DND-41 (cell line): Measurements from ENCODE around the gene CFAP92.

ENCODE experiments used
- ATAC-seq: fragments of 200-7000 bp; cut with Tn5 transposase; 3 replicates; pipeline ENCODE4 v1.9.1; 2021; ENCODE audit warnings: low read depth; ENCODE audit not compliant: insufficient read depth
- DNase-seq: peaks from one replicate; pipeline ENCODE4 v3.0.0-alpha.2; 2020
- H2AFZ ChIP-seq: 2 replicates; pipeline ENCODE4 v1.6.0; 2012; ENCODE audit warnings: low read depth, low read length
- H3K27ac ChIP-seq: 2 replicates; pipeline ENCODE4 v1.5.1; 2012; ENCODE audit warnings: low read length, inconsistent platforms
- H3K27me3 ChIP-seq: fragments of 200-600 bp; sonication (generic); 2 replicates; pipeline ENCODE4 v1.6.0; 2012; ENCODE audit warnings: low read length, mild to moderate bottlenecking, inconsistent platforms; ENCODE audit not compliant: insufficient read depth, poor library complexity
- H3K36me3 ChIP-seq: 2 replicates; pipeline ENCODE4 v1.5.1; 2012; ENCODE audit warnings: low read length, inconsistent platforms; ENCODE audit not compliant: insufficient read depth
- H3K4me1 ChIP-seq: 2 replicates; pipeline ENCODE4 v1.5.1; 2012; ENCODE audit warnings: mild to moderate bottlenecking, low read length; ENCODE audit not compliant: insufficient read depth
- H3K4me2 ChIP-seq: 2 replicates; pipeline ENCODE4 v1.6.0; 2012; ENCODE audit warnings: mild to moderate bottlenecking, moderate library complexity, low read length, inconsistent platforms; ENCODE audit not compliant: insufficient read depth
- H3K4me3 ChIP-seq, 2 experiments: fragments of 200-600 bp in 1 of 2; shearing (Covaris generic) in 1 of 2; 2 replicates each; pipeline ENCODE4 v1.5.1; 2012 to 2016; ENCODE audit warnings: inconsistent platforms in 2 of 2, low read length in 2 of 2, mild to moderate bottlenecking in 2 of 2, low read depth in 1 of 2, moderate library complexity in 1 of 2
- H3K79me2 ChIP-seq: 2 replicates; pipeline ENCODE4 v1.6.0; 2012; ENCODE audit warnings: low read length, inconsistent platforms; ENCODE audit not compliant: insufficient read depth
- H3K9ac ChIP-seq: 2 replicates; pipeline ENCODE4 v1.6.0; 2012; ENCODE audit warnings: low read depth, mild to moderate bottlenecking, inconsistent platforms, low read length, moderate library complexity
- H3K9me3 ChIP-seq: 2 replicates; pipeline ENCODE4 v1.5.1; 2012; ENCODE audit warnings: low read length, moderate library complexity, mild to moderate bottlenecking, inconsistent platforms; ENCODE audit not compliant: insufficient read depth, severe bottlenecking
- H4K20me1 ChIP-seq: 2 replicates; pipeline ENCODE4 v1.6.0; 2012; ENCODE audit warnings: low read length; ENCODE audit not compliant: insufficient read depth
- CTCF ChIP-seq: IDR thresholded peaks from 2 replicates; pipeline ENCODE4 v1.5.1; 2012; ENCODE audit warnings: borderline replicate concordance, low read length, moderate library complexity, mild to moderate bottlenecking; ENCODE audit not compliant: poor library complexity, severe bottlenecking; ENCODE audit errors: extremely low read depth
- EZH2 ChIP-seq: IDR thresholded peaks from 3 replicates; pipeline ENCODE4 v1.6.1; 2012; ENCODE audit warnings: borderline replicate concordance, low read depth, mild to moderate bottlenecking, moderate library complexity, low read length, inconsistent platforms; ENCODE audit not compliant: severe bottlenecking

CFAP92 gene

GRCh38 chr3:128908951-128909350 is 84.9 kb downstream of the CFAP92 start:
- Histone ChIP-seq H3K9me3 (no peaks in the 10 kb centered on the region), H4K20me1 (peaks cover 5% of the 10 kb centered on the region; the same call in 1 of the 2 replicates), H3K36me3 (peaks cover 100% of the 10 kb centered on the region), H3K27ac (no peak overlapping the region), H3K9ac (no peak overlapping the region), H3K4me3 (no peak overlapping the region), H3K79me2 (no peaks in the 10 kb centered on the region), H3K4me2 (no peak overlapping the region), H2AFZ (no peak overlapping the region), H3K4me1 (no peaks in the 10 kb centered on the region), H3K27me3 (no peaks in the 10 kb centered on the region)
- ATAC-seq = no peak
- no peak for TF ChIP-seq CTCF
- TF ChIP-seq EZH2 = no peak
- no peak for DNase-seq

GRCh38 chr3:128907706-128908445 is 86.0 kb downstream of the CFAP92 start:
- Histone ChIP-seq H3K4me2 (no peak overlapping the region), H3K79me2 (no peaks in the 10 kb centered on the region), H3K4me3 (no peak overlapping the region), H3K36me3 (peaks cover 100% of the 10 kb centered on the region), H2AFZ (no peak overlapping the region), H3K9ac (no peak overlapping the region), H3K27ac (no peak overlapping the region), H3K4me1 (no peaks in the 10 kb centered on the region), H3K27me3 (no peaks in the 10 kb centered on the region), H3K9me3 (no peaks in the 10 kb centered on the region), H4K20me1 (peaks cover 7% of the 10 kb centered on the region)
- no peak for DNase-seq
- TF ChIP-seq CTCF (no peak), EZH2 (no peak)
- no peak for ATAC-seq

DNA sequence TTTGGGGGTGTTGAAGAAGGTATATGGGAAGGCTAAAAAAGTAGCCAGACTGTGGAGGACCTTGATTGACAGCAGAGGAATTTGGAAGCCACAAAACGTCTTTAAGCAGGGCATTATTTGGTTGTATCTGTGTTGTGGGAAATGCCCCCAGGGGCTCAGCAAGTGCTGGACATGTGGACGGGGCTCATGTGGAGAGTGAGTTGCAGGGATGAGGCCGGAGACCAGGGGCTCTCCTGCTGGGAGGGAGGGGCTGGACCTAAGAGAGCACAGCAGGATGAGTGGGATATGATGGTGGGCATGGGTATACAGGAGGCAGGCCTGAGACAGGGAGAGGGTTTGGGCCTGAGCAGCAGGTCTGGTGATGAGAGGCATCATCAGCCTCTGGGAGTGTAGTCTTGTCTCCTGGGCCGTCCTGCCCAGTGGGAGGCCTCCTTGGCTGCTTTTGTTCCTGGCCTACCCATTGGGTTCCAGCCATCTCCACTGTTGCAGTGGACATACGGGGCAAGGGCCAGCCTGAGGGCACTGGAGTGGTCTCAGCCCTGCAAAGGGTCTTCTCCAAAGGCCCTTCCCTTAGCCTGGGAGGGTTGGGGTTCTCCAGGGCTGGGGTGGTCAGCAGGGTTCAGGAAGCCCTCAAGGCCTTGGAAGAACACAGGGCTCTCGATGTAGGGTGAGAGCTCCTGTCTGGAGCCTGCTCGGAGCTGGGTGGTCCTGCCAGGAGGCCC is 86.9 kb downstream of the CFAP92 start:
- H3K9me3 ChIP-seq = no peaks in the 10 kb centered on the region
- H3K36me3 ChIP-seq = peaks cover 100% of the 10 kb centered on the region
- TF ChIP-seq CTCF (no peak), EZH2 (no peak)
- no peaks in the 10 kb centered on the region for H3K27me3 ChIP-seq
- peaks cover 7% of the 10 kb centered on the region for H4K20me1 ChIP-seq
- H2AFZ ChIP-seq = no peak overlapping the region
- no peak overlapping the region for H3K27ac ChIP-seq
- H3K79me2 ChIP-seq = no peaks in the 10 kb centered on the region
- no peak overlapping the region for H3K4me2 ChIP-seq
- no peak overlapping the region for H3K9ac ChIP-seq
- H3K4me1 ChIP-seq = no peaks in the 10 kb centered on the region
- H3K4me3 ChIP-seq = no peak overlapping the region
- ATAC-seq (no peak), DNase-seq (no peak)
